Lower lobe of right lung (tissue), 2 donors: ENCODE results near the gene DCAKD. TPM values are rescaled to one million over a fixed set of nuclear protein-coding genes. Genes with fewer than 3 reads are reported as not detected.
A peak's percentile ranks its signal among the peaks of the same experiment; 100 is the strongest.

ENCODE experiments used
- ATAC-seq, 2 donors: fragments of 200-7000 bp; cut with Tn5 transposase; one replicate each; pipeline ENCODE4 v1.9.1; 2020 to 2022; ENCODE audit warnings: mild to moderate bottlenecking in 2 of 2, moderate library complexity in 2 of 2
- DNase-seq: peaks from one replicate; pipeline ENCODE4 v3.0.0-alpha.2; 2020
- H3K27ac ChIP-seq: fragments of 200-600 bp; one replicate; pipeline ENCODE4 v1.8.0; 2022
- H3K27me3 ChIP-seq: fragments of 200-600 bp; one replicate; pipeline ENCODE4 v1.8.0; 2022; ENCODE audit warnings: low read depth
- H3K36me3 ChIP-seq: fragments of 200-600 bp; one replicate; pipeline ENCODE4 v1.8.0; 2022; ENCODE audit warnings: mild to moderate bottlenecking
- H3K4me1 ChIP-seq: fragments of 200-600 bp; one replicate; pipeline ENCODE4 v1.8.0; 2022
- H3K4me3 ChIP-seq: fragments of 200-600 bp; one replicate; pipeline ENCODE4 v1.8.0; 2022; ENCODE audit warnings: mild to moderate bottlenecking
- H3K9me3 ChIP-seq: fragments of 200-600 bp; one replicate; pipeline ENCODE4 v1.8.0; 2022
- intact Hi-C: fragments of 100-400 bp; cut with DNase I; formaldehyde crosslinking; loops from one replicate; pipeline ENCODE4 v1.11.0; 2022
- total RNA-seq: library from RNA; stranded (reverse); fragmentation: NEBNext Ultra II Directional; extraction: Animal tissue kit (Norgen Biotek cat#: 25700); gene quantifications from one replicate; pipeline ENCODE4 v1.2.1, GENCODE V29; 2021
- TF ChIP-seq, protein P1 (sequence below): fragments of 200-600 bp; IDR thresholded peaks from one replicate; pipeline ENCODE4 v1.8.0; 2022; ENCODE audit warnings: antibody characterized with exemption, mild to moderate bottlenecking
- donor health status: DM: no; HTN: yes; CAD: no; lungs with severe emphysema.

Gene DCAKD
- total RNA-seq, 1 donor from 2014 or later = 20.1 TPM

GRCh38 chr17:45032174-45032541, 19.3 kb downstream of the DCAKD start:
- H3K9me3 ChIP-seq = no peaks in the 10 kb centered on the region
- DNase-seq = no peak
- no peaks in the 10 kb centered on the region for H3K27me3 ChIP-seq
- H3K4me3 ChIP-seq = no peak overlapping the region
- TF ChIP-seq, protein P1, sequence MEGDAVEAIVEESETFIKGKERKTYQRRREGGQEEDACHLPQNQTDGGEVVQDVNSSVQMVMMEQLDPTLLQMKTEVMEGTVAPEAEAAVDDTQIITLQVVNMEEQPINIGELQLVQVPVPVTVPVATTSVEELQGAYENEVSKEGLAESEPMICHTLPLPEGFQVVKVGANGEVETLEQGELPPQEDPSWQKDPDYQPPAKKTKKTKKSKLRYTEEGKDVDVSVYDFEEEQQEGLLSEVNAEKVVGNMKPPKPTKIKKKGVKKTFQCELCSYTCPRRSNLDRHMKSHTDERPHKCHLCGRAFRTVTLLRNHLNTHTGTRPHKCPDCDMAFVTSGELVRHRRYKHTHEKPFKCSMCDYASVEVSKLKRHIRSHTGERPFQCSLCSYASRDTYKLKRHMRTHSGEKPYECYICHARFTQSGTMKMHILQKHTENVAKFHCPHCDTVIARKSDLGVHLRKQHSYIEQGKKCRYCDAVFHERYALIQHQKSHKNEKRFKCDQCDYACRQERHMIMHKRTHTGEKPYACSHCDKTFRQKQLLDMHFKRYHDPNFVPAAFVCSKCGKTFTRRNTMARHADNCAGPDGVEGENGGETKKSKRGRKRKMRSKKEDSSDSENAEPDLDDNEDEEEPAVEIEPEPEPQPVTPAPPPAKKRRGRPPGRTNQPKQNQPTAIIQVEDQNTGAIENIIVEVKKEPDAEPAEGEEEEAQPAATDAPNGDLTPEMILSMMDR = no peak
- peaks cover 48% of the 10 kb centered on the region for H3K36me3 ChIP-seq
- no peak overlapping the region for H3K27ac ChIP-seq
- intact Hi-C loops = no loop called here
- ATAC-seq = peak in 1 of 2 donors; percentile 12
- no peaks in the 10 kb centered on the region for H3K4me1 ChIP-seq

DNA sequence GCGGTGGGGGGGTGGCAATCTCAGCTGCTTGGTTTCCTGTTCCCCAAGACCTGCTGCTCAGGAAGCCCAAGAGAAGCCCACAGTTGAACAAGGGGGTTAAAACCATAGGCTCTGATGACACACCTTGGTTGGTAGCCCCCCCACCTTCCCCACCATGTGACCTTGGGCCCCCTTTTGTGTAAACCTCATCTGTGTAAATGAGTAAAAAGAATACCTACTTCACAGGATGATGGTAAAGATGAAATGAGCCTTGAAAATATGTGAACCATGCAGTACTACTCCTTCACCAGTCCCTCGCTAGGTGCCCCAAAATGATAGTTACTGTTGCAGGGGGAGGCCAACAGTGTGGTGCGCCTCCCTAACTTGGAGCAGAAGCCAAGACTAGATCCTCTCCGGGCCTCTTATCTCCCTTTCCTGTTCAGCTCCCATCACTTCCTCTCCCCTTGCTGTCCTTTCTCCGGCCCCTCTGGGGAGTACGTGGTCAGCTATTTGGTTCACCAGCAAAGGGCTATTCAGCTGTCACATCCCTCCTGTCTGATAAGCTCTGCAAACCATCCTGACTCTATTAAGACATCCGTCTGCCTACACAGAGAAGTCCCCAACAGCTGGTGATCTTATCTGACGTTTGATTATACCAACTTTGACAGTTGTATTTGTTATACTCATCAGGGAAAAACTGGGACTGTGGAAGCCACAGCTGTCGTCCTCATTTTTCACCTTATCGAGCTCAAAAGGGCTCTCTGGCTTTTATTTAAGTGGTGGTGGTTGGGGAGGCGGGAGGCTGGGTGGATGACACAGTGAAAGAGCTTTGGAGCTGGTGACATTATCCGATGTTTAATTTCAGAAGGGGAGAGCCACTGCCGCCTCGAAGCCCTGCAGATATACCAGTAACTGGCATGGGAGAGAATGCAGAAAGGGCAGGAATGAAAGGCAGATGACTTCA, 19.9 kb downstream of the DCAKD start:
- Histone ChIP-seq H3K36me3 (peaks cover 48% of the 10 kb centered on the region), H3K9me3 (no peaks in the 10 kb centered on the region), H3K4me1 (no peaks in the 10 kb centered on the region), H3K27ac (no peak overlapping the region), H3K4me3 (no peak overlapping the region), H3K27me3 (no peaks in the 10 kb centered on the region)
- TF ChIP-seq, protein P1 = no peak
- DNase-seq (no peak), ATAC-seq (no peak)
- intact Hi-C loops = no loop called here

DNA sequence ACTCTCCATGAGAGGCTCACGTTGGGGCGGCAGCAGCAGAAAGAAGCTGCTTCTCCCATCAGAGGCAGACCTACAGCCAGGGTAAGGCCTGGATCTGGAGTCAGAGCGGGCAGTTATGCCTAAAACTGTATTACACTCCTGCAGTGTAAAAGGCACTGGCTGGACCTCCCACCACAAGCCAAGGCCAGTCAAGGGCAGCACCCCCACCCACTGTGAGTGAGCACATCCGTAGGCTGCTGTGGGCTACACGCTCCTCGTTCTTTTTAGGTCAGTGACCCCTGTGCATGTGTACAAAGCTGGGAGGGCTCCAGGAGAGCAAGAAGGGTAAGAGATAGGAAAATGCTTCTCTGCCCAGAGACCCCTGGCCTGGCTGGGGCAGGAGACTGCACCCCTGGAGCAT, 20.7 kb downstream of the DCAKD start:
- Histone ChIP-seq H3K27ac (no peak overlapping the region), H3K4me1 (no peaks in the 10 kb centered on the region), H3K9me3 (no peaks in the 10 kb centered on the region), H3K36me3 (peaks cover 48% of the 10 kb centered on the region), H3K27me3 (no peaks in the 10 kb centered on the region), H3K4me3 (no peak overlapping the region)
- intact Hi-C loops = no loop called here
- DNase-seq (no peak), ATAC-seq (no peak)
- TF ChIP-seq, protein P1 = no peak

DNA sequence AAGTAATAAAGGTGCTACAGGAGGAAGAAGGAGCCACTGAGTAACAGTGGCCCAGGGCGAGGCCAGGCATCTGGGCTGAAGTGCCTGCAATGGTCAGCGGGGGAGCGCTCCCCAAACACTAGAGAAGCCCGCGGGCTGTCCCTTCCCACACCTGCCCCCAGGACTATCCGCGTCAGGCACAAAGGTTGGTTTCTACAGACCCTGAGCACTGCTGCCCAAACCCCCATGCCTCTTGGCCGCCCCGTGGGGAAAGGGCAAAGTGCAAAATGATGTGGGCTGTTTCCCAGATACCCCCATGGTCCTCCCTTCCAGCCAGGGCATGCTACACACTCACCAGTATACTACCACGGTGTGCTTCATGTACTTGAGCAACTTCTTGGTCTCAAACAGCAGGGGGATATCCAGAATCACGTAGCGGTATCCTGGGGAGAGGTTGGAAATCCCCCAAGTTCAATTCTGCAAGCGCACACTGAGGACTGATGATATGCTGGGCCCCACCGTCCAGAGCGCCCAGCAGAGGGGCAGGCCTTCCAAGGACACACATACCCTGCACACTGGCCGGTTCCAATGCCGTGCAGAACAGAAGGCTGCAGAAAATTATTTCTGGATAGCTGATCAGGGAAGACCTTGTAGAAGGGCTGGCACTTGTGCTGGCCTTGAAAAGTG, 21.5 kb downstream of the DCAKD start:
- H3K27ac ChIP-seq = no peak overlapping the region
- intact Hi-C loops = no loop called here
- ATAC-seq (no peak), DNase-seq (no peak)
- H3K27me3 ChIP-seq = no peaks in the 10 kb centered on the region
- no peak overlapping the region for H3K4me3 ChIP-seq
- H3K9me3 ChIP-seq = no peaks in the 10 kb centered on the region
- peaks cover 48% of the 10 kb centered on the region for H3K36me3 ChIP-seq
- H3K4me1 ChIP-seq = no peaks in the 10 kb centered on the region
- TF ChIP-seq, protein P1 = no peak

DNA sequence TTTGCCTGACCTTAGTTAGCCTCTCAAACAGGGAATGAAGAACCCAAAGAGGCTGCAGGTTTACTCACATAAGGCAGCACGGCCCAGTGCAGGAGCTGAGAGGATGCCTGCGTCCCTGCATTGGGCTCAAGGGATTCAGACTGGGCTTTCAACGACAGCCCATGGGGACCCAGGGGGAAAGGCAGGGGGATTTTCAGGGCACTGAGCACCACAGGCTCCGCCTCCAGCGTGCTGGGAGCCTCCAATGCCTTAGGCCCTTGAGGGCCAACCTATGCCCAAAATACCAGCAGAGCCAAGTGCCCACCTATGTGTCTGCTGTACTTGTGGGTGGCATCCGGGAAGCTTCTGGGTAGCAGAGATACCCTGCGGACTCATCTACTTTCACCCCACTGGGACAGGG, 22.3 kb downstream of the DCAKD start:
- DNase-seq = no peak
- Histone ChIP-seq H3K4me1 (no peaks in the 10 kb centered on the region), H3K4me3 (no peak overlapping the region), H3K36me3 (peaks cover 45% of the 10 kb centered on the region), H3K27ac (no peak overlapping the region), H3K27me3 (no peaks in the 10 kb centered on the region), H3K9me3 (no peaks in the 10 kb centered on the region)
- ATAC-seq = no peak
- TF ChIP-seq, protein P1 = no peak
- intact Hi-C loops = no loop called here
